Stimulated activated naive CD8-positive, alpha-beta T cell treated with anti-CD3 and anti-CD28 coated beads, Interleukin-15, amount 100 ng/mL, for 72 hours (primary cell): ENCODE measurements around the gene KLHL17.

Source experiments
- ATAC-seq: fragments of 150-1000 bp; cut with Tn5 transposase; 2 replicates; pipeline ENCODE4 v1.10.0; 2021; ENCODE audit warnings: mild to moderate bottlenecking, moderate library complexity
- DNase-seq, 2 donors: peaks; one replicate each; pipeline ENCODE4 v3.0.0; 2021 to 2022
- H3K27ac Mint-ChIP-seq, 2 donors: one replicate each; pipeline ENCODE4 v1.8.0; 2022; ENCODE audit warnings: mild to moderate bottlenecking in 2 of 2, mixed read lengths in 2 of 2, moderate library complexity in 2 of 2
- H3K27me3 Mint-ChIP-seq: one replicate; pipeline ENCODE4 v1.8.0; 2022; ENCODE audit warnings: mixed read lengths
- H3K4me1 Mint-ChIP-seq: one replicate; pipeline ENCODE4 v1.8.0; 2022; ENCODE audit warnings: mild to moderate bottlenecking, mixed read lengths
- H3K4me3 Mint-ChIP-seq, 2 donors: one replicate each; pipeline ENCODE4 v1.8.0; 2022; ENCODE audit warnings: mild to moderate bottlenecking in 2 of 2, mixed read lengths in 2 of 2, moderate library complexity in 1 of 2
- H3K9me3 Mint-ChIP-seq, 2 donors: one replicate each; pipeline ENCODE4 v1.8.0; 2022; ENCODE audit warnings: mixed read lengths in 2 of 2

The KLHL17 gene

GRCh38 chr1:1014799-1015681, 54.7 kb downstream of the KLHL17 start:
- DNase-seq = no peak

More at GRCh38 chr1:1014799-1015681, 54.7 kb downstream of the KLHL17 start:
- Mint-ChIP-seq H3K4me1 (peaks cover 37% of the 10 kb centered on the region), H3K9me3 (no peaks in the 10 kb centered on the region), H3K27ac (peak overlapping the region; percentile 92 to 99), H3K27me3 (no peaks in the 10 kb centered on the region), H3K4me3 (peak overlapping the region; percentile 91 to 99)
- no peak for ATAC-seq
